Ectodermal cell (in vitro differentiated cells): ENCODE data around the gene CDKN2C.
"Not testable (repeated sequence)": the region's sequence is repeated elsewhere in the genome, so short reads cannot be mapped to it uniquely, and the experiment has no call there.

ENCODE experiments used
- H3K27ac ChIP-seq: 2 replicates; pipeline ENCODE4 v1.7.0; 2013; ENCODE audit warnings: mild to moderate bottlenecking, low read depth, low read length; ENCODE audit not compliant: insufficient read depth, poor library complexity, severe bottlenecking
- H3K27me3 ChIP-seq: 2 replicates; pipeline ENCODE4 v1.7.0; 2013; ENCODE audit warnings: mild to moderate bottlenecking, low read length; ENCODE audit not compliant: insufficient read depth, control insufficient read depth, poor library complexity, severe bottlenecking
- H3K36me3 ChIP-seq: one replicate; pipeline ENCODE4 v1.7.0; 2013; ENCODE audit warnings: low read length; ENCODE audit not compliant: control insufficient read depth, insufficient read depth
- H3K4me1 ChIP-seq: one replicate; pipeline ENCODE4 v1.7.0; 2013; ENCODE audit warnings: low read length; ENCODE audit not compliant: control insufficient read depth, insufficient read depth
- H3K4me3 ChIP-seq: 2 replicates; pipeline ENCODE4 v1.7.0; 2013; ENCODE audit warnings: low read depth, low read length, control low read depth; ENCODE audit not compliant: insufficient read depth
- H3K9me3 ChIP-seq: 2 replicates; pipeline ENCODE4 v1.7.0; 2013; ENCODE audit warnings: mild to moderate bottlenecking, low read length, moderate library complexity; ENCODE audit not compliant: control insufficient read depth
- WGBS, 2 experiments: methylation state at CpG; one replicate each; pipeline ENCODE4 v1.1.7; 2013; ENCODE audit warnings: missing lambda C conversion rate in 2 of 2; 5-methylcytosine and 5-hydroxymethylcytosine counted together

CDKN2C gene

DNA sequence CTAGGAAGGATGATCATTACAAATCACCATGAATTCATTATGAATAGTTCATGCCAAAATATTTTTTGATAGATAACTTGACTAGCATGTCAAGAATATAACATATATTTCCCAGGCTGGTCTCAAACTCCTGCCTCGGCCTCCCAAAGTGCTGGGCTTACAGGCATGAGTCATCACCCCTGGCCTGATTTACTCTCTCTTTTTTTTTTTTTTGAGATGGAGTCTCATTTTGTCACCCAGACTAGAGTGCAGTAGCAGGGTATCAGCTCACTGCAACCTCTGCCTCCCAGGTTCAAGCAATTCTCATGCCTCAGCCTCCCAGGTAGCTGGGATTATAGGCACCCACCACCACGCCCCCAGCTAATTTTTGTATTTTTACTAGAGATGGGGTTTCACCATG is 34.8 kb upstream of the CDKN2C start:
- H3K4me1 ChIP-seq, H3K4me3 ChIP-seq, H3K27ac ChIP-seq, H3K9me3 ChIP-seq, H3K36me3 ChIP-seq, H3K27me3 ChIP-seq: not testable (repeated sequence)
- WGBS, 2 experiments = 82 to 94% methylated on average over 2 of the region's 2 CpGs

- H3K27me3 ChIP-seq = no peaks in the 10 kb centered on the region
- no peaks in the 10 kb centered on the region for H3K36me3 ChIP-seq
- H3K27ac ChIP-seq = no peak overlapping the region
- H3K4me1 ChIP-seq = no peaks in the 10 kb centered on the region
- no peak overlapping the region for H3K4me3 ChIP-seq
- WGBS, 2 experiments = 91 to 94% methylated on average over 2 of the region's 2 CpGs
- H3K9me3 ChIP-seq = no peaks in the 10 kb centered on the region
Observed at GRCh38 chr1:50936321-50936720, 33.7 kb upstream of the CDKN2C start.

GRCh38 chr1:50940291-50940690 is 29.8 kb upstream of the CDKN2C start:
- no peaks in the 10 kb centered on the region for H3K27me3 ChIP-seq
- H3K4me1 ChIP-seq = no peaks in the 10 kb centered on the region
- H3K36me3 ChIP-seq = no peaks in the 10 kb centered on the region
- no peak overlapping the region for H3K27ac ChIP-seq
- H3K4me3 ChIP-seq = no peak overlapping the region
- no peaks in the 10 kb centered on the region for H3K9me3 ChIP-seq
- 93 to 98% methylated on average over 3 of the region's 3 CpGs for WGBS, 2 experiments

DNA sequence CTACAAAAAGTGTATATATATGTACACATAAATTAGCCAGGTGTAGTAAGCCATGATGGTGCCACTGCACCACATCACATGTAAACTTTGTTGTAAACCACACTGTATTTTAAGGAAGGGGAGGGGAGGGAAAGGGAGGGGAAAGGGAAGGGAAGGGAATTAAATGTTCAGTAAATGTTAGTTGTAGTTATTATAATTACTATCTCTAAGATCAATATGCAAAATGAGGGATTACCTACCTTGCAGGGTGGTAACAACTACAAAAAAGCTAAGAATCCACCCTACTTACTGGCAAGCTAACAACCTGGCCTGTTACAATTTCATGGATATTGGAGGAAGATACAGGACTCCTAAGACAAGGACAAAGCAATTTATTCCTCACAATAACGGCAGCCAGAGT is 27.7 kb upstream of the CDKN2C start:
- H3K27me3 ChIP-seq = no peaks in the 10 kb centered on the region
- H3K36me3 ChIP-seq = no peaks in the 10 kb centered on the region
- WGBS, 2 experiments = 85 to 100% methylated on average over 1 of the region's 1 CpG
- H3K9me3 ChIP-seq = no peaks in the 10 kb centered on the region
- no peak overlapping the region for H3K27ac ChIP-seq
- no peak overlapping the region for H3K4me3 ChIP-seq
- H3K4me1 ChIP-seq = no peaks in the 10 kb centered on the region

- H3K4me1 ChIP-seq = no peaks in the 10 kb centered on the region
- no peaks in the 10 kb centered on the region for H3K9me3 ChIP-seq
- no peaks in the 10 kb centered on the region for H3K36me3 ChIP-seq
- no peaks in the 10 kb centered on the region for H3K27me3 ChIP-seq
- 93 to 95% methylated on average over 9 of the region's 9 CpGs for WGBS, 2 experiments
- no peak overlapping the region for H3K27ac ChIP-seq
- no peak overlapping the region for H3K4me3 ChIP-seq
Observed at GRCh38 chr1:50949286-50949982, 20.6 kb upstream of the CDKN2C start.

- H3K4me1 ChIP-seq = no peaks in the 10 kb centered on the region
- H3K27me3 ChIP-seq = no peaks in the 10 kb centered on the region
- no peak overlapping the region for H3K4me3 ChIP-seq
- WGBS, 2 experiments = 89% methylated on average over 1 of the region's 1 CpG; no CpG with 5 or more reads in 1 of the 2 experiments
- no peaks in the 10 kb centered on the region for H3K36me3 ChIP-seq
- no peak overlapping the region for H3K27ac ChIP-seq
- no peaks in the 10 kb centered on the region for H3K9me3 ChIP-seq
Observed at GRCh38 chr1:50950396-50950795, 19.6 kb upstream of the CDKN2C start.

DNA sequence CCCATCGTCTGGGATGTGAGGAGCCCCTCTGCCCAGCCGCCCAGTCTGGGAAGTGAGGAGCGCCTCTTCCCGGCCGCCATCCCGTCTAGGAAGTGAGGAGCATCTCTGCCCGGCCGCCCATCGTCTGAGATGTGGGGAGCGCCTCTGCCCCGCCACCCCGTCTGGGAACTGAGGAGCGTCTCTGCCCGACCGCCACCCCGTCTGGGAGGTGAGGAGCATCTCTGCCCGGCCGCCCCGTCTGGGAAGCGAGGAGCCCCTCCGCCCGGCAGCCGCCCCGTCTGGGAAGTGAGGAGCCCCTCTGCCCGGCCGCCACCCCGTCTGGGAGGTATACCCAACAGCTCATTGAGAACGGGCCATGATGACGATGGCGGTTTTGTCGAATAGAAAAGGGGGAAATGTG is 17.5 kb upstream of the CDKN2C start:
- not testable (repeated sequence) for H3K4me1 ChIP-seq, H3K27me3 ChIP-seq, H3K36me3 ChIP-seq, H3K4me3 ChIP-seq, H3K27ac ChIP-seq, H3K9me3 ChIP-seq
- 93 to 94% methylated on average over 31 of the region's 31 CpGs for WGBS, 2 experiments

DNA sequence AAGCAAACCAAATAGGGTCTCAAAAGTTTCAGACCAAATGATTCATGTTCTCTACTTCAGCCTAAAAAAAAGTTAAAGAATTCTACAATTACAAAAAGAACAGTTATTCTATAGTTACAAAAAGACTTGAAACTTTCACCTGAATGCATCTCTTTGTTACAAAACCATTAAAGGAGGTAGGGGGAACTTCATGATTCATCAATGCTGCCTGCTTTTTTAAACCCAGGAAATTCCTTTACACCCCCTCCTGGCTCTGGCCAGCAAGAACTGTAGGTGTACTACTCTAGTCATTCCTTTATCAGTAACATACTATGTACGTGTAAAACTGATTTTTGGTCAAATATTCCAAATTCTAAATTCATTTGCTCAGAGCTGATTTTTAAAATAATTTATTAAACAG is 14.9 kb upstream of the CDKN2C start:
- no peak overlapping the region for H3K4me3 ChIP-seq
- no peaks in the 10 kb centered on the region for H3K9me3 ChIP-seq
- H3K27me3 ChIP-seq = no peaks in the 10 kb centered on the region
- no peaks in the 10 kb centered on the region for H3K36me3 ChIP-seq
- H3K27ac ChIP-seq = no peak overlapping the region
- H3K4me1 ChIP-seq = no peaks in the 10 kb centered on the region
- WGBS, 2 experiments = 70 to 71% methylated on average over 1 of the region's 1 CpG

- 2% methylated on average over 38 of the region's 38 CpGs for WGBS, 2 experiments
Observed at GRCh38 chr1:50959303-50959912, 10.6 kb upstream of the CDKN2C start.

GRCh38 chr1:50959913-50960844 is 9.9 kb upstream of the CDKN2C start, which contains the start of gene FAF1:
FAF1 (minus strand) TSS chr1:50960267; CDS start chr1:50959811, 456 bp downstream.
- WGBS, 2 experiments = 1% methylated on average over 80 of the region's 80 CpGs
- Histone ChIP-seq H3K36me3 (no peaks in the 10 kb centered on the region), H3K4me1 (no peaks in the 10 kb centered on the region), H3K4me3 (peak within 1 kb of the TSS; percentile 61), H3K27me3 (peaks cover 15% of the 10 kb centered on the region), H3K9me3 (no peaks in the 10 kb centered on the region), H3K27ac (peak within 1 kb of the TSS; percentile 75)

More at GRCh38 chr1:50959303-50959912, 10.6 kb upstream of the CDKN2C start:
- Histone ChIP-seq H3K36me3 (no peaks in the 10 kb centered on the region), H3K27ac (no peak overlapping the region), H3K4me3 (peak overlapping the region; percentile 61), H3K4me1 (no peaks in the 10 kb centered on the region), H3K27me3 (peaks cover 8% of the 10 kb centered on the region), H3K9me3 (no peaks in the 10 kb centered on the region)
